DMS 273 (cell line): Measurements from ENCODE around the gene BAZ2A.

Experiments
- DNase-seq: peaks from one replicate; lab custom pipeline; 2025; ENCODE audit not compliant: unreplicated experiment; lab: John Stamatoyannopoulos, UW

Gene BAZ2A

DNA sequence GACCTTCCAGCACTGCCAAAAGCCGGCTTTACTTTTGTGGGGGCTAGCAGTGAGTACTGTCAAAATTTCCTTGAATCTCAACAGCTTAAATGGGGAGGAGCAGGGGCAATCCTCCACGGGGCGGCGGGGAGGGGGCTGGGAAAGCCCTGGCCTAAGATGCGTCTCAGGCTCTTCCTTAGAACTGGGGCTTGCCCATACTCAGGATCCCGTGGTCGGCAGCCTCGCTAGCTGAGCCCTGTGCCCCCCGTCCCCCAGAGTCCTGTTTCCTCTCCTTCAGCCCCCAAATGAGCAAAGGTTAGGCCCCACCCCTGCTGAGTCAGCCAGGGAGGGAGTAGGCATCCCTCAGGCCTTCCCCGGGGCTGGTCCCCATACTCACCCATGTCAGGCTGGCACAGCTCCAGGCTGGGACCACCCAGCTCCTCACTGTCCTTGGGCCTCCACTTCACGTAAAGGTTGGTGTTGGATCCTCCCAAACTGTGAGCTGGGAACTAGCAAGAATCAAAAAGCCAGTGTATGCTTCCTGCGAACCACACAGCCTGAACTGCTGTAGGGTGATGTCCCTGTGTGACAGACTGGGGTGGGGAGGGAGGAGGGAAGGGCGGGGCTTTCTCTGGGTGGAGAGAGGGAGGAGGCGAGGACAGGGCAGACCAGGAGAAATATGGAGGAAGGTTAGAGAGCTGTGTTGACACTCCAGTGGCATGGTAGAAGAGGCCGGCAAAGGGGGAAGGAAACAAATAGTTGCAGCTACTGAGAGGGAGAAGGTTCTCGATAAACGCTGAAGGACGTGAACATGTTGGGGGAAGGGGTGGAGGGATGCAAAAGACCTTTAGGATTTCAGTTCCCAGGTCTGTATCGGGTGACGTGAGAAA is 5.9 kb upstream of the BAZ2A start:
- peak; percentile 88 for DNase-seq

DNA sequence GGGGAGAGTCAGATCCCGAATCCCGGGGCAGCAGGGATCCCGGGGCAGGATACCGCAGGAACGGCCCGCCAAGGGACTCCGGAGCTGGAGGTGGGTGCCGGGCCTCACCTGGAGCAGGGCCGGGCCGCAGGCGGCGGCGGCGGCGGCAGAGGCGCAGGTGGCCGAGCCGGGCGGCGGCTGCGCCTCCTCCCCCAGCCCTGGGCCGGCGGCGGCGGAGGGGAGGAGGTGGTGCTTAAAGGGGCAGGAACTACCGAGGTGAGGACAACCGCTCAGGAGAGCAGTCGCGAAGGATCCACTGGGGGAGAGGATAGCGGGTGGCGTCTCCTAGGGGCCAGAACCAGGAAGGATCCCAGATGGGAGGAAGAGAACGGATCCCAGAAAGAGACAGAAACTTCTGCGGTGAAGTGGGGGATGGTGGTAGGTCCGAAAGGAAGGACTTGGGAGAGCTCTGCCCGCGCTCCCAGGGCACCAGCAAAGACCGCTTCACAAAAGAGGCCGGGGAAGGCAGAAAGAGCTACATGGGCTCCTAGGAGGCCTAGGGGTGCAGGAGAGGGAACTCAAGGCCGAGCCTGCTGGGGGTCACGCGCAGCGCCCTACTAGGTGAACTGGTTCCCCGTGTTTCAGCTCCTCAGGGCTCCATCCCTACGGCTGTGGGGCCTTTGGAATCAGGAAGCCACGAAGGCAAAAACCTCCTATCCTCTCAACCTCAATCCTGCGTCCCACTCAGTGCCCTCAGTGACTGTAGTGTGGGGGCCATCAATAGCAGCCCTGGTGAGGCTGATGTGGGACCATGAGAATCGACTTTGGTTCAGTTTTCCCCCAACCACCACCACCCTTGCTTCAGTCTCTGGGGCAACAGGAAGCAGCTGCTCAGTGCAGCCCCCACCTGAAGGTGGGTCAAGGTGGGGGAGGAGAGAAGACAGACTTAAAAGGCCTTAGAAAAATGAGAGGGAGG is 5.0 kb upstream of the BAZ2A start:
- peak; percentile 85 for DNase-seq

DNA sequence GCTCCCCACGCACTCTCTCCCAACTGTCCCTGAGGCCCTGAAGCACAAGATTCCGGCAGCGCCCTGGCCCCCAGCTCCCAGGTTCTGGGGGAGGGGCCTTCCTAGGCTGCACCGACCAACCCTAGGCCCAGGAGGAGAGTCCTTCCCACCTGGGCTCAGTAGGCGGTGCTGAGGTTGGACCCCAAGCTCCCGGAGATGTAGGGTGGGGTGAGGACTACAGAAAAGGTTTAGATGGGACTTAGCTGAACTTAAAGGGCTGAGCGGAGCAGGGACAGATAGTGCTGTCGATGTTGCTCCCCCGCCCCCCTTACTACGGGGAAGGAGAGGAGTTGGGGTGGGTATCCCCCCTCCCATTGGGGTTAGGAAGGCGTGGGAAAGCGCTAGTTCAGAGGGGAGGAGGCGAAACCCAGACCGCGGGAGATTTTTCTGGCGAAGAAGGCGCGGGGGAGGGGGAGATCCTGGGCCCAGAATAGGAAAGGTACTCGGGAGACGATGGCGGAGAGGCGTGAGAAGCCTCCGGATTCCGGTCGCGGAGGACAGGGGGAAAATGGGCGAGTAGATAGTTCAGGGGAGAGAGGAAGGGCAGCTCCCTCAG is 4.2 kb upstream of the BAZ2A start:
- DNase-seq, result peak; percentile 62

DNA sequence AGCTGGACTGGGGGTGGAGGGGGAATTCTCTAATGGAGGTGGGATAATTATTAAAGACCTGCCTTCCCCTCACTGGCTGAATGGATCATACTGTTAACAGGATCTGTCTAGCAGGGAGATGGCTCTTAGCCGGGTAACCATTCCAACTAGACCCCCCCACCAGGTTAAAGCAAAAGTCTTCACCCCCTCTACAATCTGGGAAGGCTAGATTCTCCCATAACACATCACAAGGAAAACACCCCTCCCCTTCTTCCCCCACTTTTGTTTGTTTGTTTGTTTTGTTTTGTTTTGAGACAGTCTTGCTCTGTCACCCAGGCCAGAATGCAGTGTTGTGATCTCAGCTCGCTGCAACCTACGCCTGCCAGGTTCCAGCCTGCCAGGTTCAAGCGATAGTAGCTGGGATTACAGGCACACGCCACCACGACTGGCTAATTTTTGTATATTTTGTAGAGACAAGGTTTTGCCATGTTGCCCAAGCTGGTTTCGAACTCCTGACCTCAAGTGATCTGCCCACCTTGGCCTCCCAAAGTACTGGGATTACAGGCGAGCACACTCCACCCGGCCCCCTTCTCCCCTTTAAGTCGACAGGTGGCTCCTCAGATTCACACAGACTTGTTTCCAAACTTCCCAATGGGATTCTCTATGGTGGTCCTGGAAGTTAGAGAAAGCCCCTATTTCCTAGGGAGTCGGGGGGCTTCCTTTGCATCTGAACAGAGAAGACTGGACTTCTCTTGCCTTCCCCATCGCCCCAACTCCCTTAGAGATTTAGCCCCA is 3.5 kb upstream of the BAZ2A start:
- peak; percentile 44 for DNase-seq

DNA sequence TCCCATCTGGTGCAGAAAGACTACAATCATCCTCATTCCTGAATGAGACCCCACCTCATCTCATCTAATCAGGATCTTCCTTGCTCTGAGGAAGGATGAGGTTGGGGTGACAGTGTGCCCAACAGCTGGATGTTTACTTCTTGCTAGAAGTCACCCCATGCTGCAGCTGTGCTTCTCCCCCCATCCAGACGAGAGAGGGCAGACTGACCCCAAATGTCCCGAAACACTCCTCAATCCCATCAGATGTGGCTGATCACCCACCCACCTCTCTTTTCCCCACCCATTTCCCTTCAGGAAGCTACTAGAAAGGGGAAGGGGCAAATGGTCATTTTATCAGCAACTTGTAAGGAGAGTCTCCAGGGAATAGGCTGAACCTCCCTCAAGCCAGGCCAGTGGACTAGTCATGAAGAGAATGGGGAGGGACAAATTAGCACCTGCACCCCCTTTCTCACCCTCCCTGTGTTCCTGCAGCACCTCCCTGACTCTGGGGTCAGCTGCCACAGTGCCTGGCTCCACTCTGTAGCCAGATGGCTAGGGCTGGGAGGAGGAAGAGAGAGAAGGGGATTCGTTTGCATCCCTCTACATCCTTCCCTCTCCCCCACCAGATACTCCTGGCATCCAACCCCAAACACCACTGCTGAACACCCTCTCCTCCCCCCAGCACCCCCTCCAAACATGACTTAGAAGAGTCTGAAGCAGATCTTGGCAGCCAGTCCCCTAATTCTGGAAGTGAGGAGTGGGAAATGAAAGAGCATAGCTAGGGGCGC is 2.8 kb upstream of the BAZ2A start:
- DNase-seq, result peak; percentile 65

DNA sequence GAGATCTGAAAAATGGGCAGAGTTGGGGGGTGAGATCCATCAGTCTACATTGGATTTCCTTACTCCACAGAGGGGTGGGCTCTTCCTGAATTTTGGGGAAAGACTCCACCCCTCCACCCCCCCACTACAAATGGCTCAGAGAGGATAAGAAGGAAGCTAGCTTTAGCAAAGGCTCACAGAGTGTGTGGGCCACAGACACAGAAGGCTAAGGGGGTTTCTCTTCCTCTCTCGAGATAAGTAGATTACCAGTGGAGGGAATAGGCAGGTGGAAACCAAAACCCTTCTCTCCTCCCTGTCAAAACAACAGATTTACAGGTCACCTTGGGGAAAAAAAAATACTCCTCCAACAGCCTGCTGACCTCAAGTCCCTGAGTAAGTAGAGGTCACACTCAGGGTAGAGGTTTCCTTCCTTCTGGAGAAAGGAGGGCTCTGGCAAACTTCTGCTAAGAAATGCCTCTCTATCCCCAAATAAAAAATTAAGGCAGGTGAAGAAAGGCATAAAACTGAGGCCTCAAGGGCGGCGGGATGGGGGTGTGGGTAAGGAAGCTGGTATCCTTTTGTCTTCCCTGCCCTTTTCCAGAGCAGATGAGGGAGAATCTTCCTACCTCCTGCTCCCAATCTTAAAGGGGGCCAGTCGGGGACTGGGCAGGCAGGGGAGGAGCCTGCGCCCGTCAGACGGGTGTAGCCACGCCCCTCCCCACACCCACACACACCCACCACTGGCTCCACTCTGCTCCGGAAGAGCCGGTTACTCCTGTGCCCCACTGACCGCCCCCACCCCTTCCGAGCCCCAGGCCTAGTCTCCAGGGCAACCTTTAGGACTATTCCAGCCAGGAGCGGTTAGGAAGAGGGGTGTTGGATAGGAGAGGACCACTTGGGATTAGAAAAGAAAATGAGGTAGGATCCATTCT is 1.9 kb upstream of the BAZ2A start:
- DNase-seq, result peak; percentile 53

DNA sequence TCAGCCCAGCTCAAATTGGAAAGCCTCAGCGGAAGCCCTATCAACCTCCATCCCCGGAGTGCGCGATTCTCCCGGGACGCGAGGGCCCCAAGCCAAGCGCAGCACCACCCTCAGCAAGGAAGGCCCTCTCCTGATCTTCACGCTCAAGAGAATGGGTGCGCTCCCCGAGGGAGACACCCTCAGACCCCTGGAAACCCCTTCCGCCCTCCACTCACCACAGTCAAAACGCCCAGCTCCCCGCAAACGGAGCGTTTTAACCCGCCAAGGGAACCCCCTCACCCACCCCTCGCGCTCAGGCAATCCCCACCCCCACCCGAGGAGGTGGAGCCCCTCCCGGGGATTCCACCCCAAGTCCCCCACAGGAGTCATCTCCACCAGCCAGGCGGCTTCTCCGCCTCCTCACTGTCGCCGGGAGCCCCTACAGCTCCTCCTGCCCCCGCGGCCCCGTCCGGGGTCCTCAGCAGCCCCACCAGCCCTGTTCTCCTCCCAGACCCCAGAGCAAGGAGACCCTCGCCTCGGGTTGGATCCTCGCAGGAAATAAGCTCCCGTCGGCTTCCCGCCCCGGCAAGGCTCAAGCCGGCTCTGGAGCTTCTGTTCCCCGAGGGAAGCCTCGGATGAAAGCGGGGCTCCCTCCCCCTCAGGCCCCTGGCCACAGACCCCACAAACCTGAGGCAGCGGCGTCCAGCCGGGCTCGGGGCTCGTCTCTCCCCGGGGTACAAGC is 507 bp downstream of the BAZ2A start:
- peak; percentile 41 for DNase-seq

DNA sequence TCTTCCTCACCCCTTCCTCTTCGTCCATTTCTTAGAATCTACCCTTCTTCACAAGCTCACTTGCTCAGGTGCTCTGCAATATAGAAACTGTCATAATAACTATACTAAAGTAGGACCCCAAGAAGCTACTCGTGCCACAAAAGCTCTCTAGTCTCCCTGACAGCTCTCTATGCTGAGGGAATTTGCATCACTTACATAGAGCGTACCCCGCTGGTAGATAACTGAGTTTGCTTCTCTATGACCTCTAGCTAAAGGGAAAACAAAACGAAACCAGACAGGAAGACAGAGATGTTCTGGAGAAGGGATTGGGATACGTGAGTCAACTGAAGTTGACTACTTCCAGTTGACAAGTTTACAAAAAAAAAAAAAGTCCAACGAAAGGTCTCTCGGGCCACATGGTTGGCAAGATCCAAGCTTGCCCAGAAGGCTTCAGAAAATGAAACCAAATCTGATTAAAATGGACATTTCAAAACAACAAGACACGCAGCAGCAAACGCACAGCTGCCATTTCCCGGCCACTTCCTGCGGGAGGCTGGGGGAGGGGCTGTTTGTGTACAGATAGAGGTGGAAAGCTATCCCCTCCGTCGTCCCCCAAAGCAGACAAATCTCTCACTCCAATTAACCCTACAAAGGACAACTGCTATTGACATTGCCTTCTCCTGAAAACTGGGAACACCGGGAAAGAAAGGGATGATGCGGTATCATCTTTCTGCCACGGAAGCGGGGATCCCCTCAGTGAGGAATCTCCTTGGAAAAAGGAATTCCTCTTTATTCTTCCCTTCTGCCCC is 1.3 kb downstream of the BAZ2A start:
- peak; percentile 61 for DNase-seq

DNA sequence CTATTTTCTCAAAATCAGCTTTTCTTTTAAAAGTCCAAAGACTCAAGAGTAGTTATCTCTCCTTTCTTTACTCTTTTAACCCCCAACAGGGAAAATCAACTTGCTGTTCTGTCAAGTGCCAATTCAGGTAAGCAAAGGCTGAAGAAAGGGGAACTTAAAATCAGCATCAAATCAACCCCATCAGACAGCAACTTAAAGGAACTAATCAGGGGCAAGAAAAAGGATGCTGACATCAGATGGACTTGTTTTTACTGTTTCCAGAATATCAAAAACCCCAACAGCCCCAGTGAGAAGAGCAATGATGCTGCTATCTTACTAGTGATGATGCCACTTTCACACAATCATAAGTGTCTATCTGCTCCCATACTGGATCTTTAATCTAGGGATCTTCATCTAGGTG is 3.4 kb downstream of the BAZ2A start:
- no peak for DNase-seq

DNA sequence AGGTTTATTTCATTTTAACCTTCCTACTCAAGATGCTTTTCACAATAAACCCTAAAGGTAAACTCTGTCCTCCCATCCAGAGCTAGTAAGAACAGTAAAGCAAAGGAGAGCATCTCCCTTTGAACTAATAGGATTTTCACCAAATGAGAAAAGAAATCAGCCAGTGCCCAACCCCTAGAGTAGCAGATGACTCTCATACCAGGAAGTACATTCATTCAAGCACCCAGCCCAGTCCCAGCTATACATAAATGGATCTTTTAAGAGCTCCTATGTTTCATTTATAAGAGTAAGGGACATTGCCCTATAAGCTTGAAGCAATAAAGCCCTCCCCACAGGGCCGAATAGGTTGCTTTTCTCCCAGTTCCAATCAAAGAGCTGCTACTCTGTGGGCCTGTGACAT is 7.6 kb downstream of the BAZ2A start:
- DNase-seq, result no peak

DNA sequence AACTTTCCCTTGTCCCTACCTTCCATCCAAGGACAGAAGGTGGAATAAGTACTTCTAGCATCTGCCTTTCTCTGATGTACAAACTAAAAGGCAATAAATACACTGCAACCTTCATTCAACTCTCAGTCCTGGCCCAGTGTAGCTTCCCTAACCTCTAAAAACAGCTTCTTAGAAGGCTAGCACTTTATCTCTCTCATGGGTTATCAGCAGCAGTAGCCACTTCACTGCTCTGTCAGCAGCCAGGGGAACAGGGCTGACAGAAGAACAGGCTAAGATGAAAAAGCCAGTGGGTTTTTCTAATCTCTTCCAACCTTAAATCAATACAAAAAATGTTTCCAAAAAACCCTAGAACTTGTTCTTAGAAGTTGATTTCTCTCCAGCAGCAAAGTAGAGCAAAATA is 13.2 kb downstream of the BAZ2A start:
- DNase-seq, result no peak

DNA sequence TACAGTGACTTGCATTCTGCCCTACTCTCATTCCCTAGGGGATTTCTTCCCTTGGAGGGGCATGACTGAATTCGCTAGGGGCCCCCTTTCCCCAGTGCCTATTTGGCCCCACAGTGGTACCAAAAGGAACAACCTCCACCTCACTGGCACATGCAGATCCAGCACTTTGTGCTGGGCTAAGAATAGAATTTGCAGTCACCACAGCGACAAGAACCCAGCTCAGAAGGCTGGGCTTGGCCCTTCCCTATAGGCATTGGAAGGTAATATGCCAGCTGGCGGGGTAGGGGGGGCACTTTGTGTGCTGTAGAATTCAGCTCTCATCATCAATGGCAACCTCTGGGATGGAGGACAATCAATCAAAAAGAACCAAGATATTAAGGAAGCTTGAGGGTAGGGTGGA is 13.9 kb downstream of the BAZ2A start:
- no peak for DNase-seq

DNA sequence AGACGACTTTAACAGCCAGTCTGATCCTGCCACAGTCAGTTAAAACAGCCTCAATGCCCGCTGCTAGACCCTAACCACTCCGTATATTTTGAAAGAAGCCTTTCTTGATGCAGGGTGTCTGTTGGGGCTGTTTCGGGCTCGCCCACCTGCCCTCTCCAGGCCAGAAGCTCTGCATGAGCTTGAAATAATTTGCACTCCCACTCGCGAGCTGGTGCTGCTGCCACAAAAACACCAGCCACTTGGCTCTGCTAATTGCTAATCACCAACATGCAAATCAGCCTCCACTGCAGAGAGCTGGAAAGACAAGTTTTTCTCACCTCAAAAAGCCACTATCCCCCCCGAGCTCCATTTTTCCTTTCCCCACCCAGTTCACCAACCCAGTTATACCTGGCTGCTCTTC is 15.5 kb downstream of the BAZ2A start:
- no peak for DNase-seq

DNA sequence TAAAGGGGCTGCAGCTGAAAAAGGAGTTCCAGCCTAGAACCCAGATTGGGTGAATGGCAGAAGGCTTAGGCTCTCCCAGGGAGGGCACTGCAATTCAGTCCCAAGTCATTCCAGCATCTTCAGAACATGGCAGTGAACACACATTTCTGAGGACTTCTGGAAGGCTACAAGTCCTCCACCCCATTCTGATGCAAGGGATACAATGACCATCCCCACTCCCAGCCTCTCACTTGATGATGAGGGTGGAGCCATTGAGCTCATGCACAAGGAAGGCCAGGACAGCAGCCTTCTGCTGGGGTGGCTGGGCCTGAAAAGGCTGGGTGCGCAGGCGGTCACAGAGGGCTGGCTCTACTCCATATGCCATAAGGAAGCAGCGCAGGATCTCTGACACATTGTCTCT is 25.8 kb downstream of the BAZ2A start:
- no peak for DNase-seq

DNA sequence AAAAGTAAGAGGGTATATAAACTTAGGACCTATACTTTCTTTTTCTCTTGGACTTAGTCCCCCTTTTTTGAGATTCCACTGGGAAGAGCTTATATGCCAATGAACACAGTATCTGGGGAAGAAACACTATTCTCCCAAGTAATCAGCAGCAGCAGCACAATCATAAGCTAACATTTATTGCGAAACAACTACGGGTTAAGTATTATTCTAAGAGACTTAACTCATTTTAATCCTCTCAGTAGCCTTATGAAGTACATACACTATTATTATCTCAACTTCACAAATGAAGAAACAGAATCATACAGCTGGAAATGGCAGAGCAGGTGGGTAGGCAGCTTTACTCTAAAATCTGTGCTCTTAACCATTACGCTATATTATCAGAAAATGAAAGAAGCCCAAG is 27.9 kb downstream of the BAZ2A start:
- DNase-seq, result no peak

DNA sequence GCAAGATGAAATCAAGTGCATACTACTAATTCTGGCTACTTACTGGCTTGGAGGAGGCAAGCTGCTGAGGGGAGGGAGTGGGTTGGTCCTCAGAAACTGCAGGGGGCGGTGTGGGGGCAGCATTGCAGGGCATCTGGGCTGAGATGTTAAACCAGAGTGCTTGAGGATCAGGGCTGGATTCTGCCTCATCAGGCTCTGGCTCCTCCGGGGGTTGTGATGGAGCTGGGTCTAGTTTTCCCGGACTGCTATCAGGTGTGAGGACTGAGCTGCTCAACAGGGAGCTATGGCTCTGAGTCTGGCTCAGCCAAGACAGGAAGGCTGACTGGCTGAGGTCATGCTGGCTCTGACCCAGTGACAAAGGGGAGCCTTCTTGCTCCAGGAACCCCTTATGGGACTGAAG is 28.6 kb downstream of the BAZ2A start:
- peak; percentile 31 for DNase-seq

DNA sequence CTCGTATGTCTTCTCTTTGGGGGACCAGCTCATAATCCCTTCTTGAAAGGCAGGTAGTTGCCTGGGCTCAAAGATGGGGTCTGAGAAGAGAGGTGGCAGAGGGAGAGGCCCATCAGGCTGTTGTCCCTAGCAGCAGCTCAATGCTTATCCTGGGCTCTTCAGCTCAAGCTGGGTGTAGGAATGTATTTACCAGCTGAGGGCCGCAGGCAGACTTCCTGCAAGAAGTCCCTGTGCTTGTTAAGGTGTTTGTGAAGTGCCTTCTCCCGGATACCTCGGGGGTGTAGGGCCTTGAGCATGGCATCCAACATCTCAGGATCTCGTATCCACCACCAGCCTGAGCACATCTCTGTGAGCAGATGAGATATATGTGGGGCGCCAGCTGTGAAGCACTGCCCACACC is 29.4 kb downstream of the BAZ2A start:
- no peak for DNase-seq

DNA sequence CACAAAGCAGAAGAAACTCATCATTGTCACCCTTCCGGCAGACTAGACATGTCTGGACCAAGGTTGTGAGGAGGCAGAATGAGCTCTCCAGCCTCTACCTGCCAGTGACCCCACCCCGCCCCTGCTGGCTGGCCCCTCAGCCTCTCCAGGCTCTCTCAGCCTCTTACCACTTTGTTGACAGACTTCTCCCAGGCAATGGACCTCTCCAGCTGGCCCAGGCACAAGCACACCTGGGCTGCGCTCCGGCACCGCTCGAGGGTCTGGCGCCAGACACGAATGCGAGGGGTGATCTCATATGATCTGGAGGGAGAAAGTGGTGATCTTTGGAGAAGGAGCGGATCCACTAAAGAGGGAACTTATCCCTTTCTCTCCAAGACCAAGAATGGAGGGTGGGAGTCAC is 30.3 kb downstream of the BAZ2A start:
- DNase-seq, result no peak
